H1 (cell line): ENCODE data around the gene TRNP1. TPM values are rescaled to one million over a fixed set of nuclear protein-coding genes. Genes with fewer than 3 reads are reported as not detected.
A peak's percentile ranks its signal among the peaks of the same experiment; 100 is the strongest.

Source experiments
- EGR1 ChIP-seq: IDR thresholded peaks from 2 replicates; pipeline ENCODE4 v1.6.1; 2011; ENCODE audit warnings: low read depth, low read length, borderline replicate concordance
- KDM5A ChIP-seq: fragments of 200-600 bp; IDR thresholded peaks from 2 replicates; pipeline ENCODE4 v1.7.1; 2012; ENCODE audit warnings: mild to moderate bottlenecking, low read length, inconsistent platforms, mixed read lengths
- POU5F1 ChIP-seq: IDR thresholded peaks from 2 replicates; pipeline ENCODE4 v1.6.1; 2011; ENCODE audit warnings: low read depth, mild to moderate bottlenecking, low read length, moderate library complexity
- RNF2 ChIP-seq: fragments of 200-900, 300-1000 bp; sonication (generic); IDR thresholded peaks from 2 replicates; pipeline ENCODE4 v1.7.1; 2016; ENCODE audit warnings: borderline replicate concordance, low read depth, mild to moderate bottlenecking, antibody characterized with exemption, low read length; ENCODE audit not compliant: poor library complexity, severe bottlenecking; ENCODE audit errors: missing control alignments
- SP2 ChIP-seq: IDR thresholded peaks from 2 replicates; pipeline ENCODE4 v1.6.1; 2012; ENCODE audit warnings: mild to moderate bottlenecking, low read length, inconsistent platforms
- ZNF274 ChIP-seq: IDR thresholded peaks from 2 replicates; pipeline ENCODE4 v1.7.0; 2012; ENCODE audit warnings: low read length, borderline replicate concordance; ENCODE audit errors: extremely low read depth
- polyA plus RNA-seq, 7 experiments: library from polyadenylated mRNA; depleted of rRNA in 3 of 7; stranded (reverse) in 5 of 7; unstranded in 2 of 7; fragments of >200 nt in 5 of 7; fragments of 200-250 nt in 2 of 7; gene quantifications; 1 replicate in 5 of 7; 2 replicates in 1 of 7; 4 replicates in 1 of 7; pipeline versions ENCODE4 v1.2.1 to v1.2.3, GENCODE V29; 2011 to 2013; ENCODE audit warnings: missing spikeins in 2 of 7, mixed read lengths in 2 of 7
- total RNA-seq: library from RNA; stranded (reverse); fragmentation: NEBNext Ultra II Directional; extraction: Animal tissue kit (Norgen Biotek cat#: 25700); gene quantifications from 2 replicates; pipeline ENCODE4 v1.2.1, GENCODE V29; 2021

TRNP1 gene
- total and polyA plus RNA-seq, 2 of the 8 experiments (the other 6 are each of a cell fraction or from before 2014, with no cell fraction given): 51.7 to 102 TPM

- TF ChIP-seq POU5F1 (no peak), RNF2 (no peak), KDM5A (no peak), ZNF274 (no peak), SP2 (no peak), EGR1 (0 out of 2 replicates have a peak, but pooled peaks have one; percentile 66)
Observed at GRCh38 chr1:27004471-27005165, 11.1 kb downstream of the TRNP1 start (continued).
